ENCODE results near the gene SMIM1. TPM values are rescaled to one million over a fixed set of nuclear protein-coding genes. Genes with fewer than 3 reads are reported as not detected.

SMIM1 gene
- total and polyA plus RNA-seq, 2 experiments from 2014 or later = 3.2 to 7.2 TPM

GRCh38 chr1:3762873-3763228, 9.7 kb upstream of the SMIM1 start (continued):
- TF ChIP-seq ZNF462 (CRISPR knock-in tag; IDR thresholded peaks at IDR 0.05) (no peak), POLR2AphosphoS5 (IDR thresholded peaks at IDR 0.05; ENCODE audit: low read depth) (no peak), CREB1 (CRISPR knock-in tag; IDR thresholded peaks at IDR 0.05; ENCODE audit: low read depth) (no peak), REST (IDR thresholded peaks at IDR 0.05; ENCODE audit: unreplicated experiment) (no peak), JUNB (IDR thresholded peaks at IDR 0.05; ENCODE audit: unreplicated experiment) (no peak), ZNF114 (CRISPR knock-in tag; IDR thresholded peaks at IDR 0.05) (no peak), ETS1 (IDR thresholded peaks at IDR 0.05) (no peak), STAT1 (IDR thresholded peaks at IDR 0.05; ENCODE audit: unreplicated experiment) (no peak)

Measured in GM23338 (cell line).